Adrenal gland (tissue), 12 donors: ENCODE data around the gene HK2. TPM values are rescaled to one million over a fixed set of nuclear protein-coding genes. Genes with fewer than 3 reads are reported as not detected.

Experiments used
- DNase-seq, 7 donors: peaks; one replicate each; pipeline ENCODE4 v3.0.0-alpha.2; 2019 to 2020
- H3K27ac ChIP-seq, 5 donors: fragments of 200-600 bp; sonication (generic) in 4 of 5; 1 replicate in 3 of 5; 2 replicates in 2 of 5; pipeline versions ENCODE4 v1.5.1 to v1.8.0; 2016 to 2020; ENCODE audit warnings: mild to moderate bottlenecking in 1 of 5
- H3K27me3 ChIP-seq: fragments of 200-600 bp; 2 replicates; pipeline ENCODE4 v1.8.0; 2021
- H3K36me3 ChIP-seq, 2 donors: fragments of 200-600 bp; replicated peaks in 1 of 2; 1 replicate in 1 of 2; 2 replicates in 1 of 2; pipeline versions ENCODE4 v1.5.1 to v1.8.0; 2018 to 2022
- H3K4me1 ChIP-seq, 2 donors: fragments of 200-600 bp; replicated peaks in 1 of 2; 1 replicate in 1 of 2; 2 replicates in 1 of 2; pipeline versions ENCODE4 v1.5.1 to v1.8.0; 2018 to 2021
- H3K4me3 ChIP-seq, 4 donors: fragments of 200-600 bp; sonication (generic) in 3 of 4; one replicate each; pipeline ENCODE4 v1.5.1; 2016 to 2018
- H3K9me3 ChIP-seq, 3 donors: fragments of 200-600 bp; sonication (generic) in 1 of 3; replicated peaks in 1 of 3; 1 replicate in 2 of 3; 2 replicates in 1 of 3; pipeline versions ENCODE4 v1.5.1 to v1.8.0; 2016 to 2021
- POLR2A ChIP-seq, 2 donors: fragments of 450-650 bp; IDR thresholded peaks; one replicate each; pipeline ENCODE4 v1.6.1; 2017; ENCODE audit warnings: antibody characterized with exemption in 2 of 2, mild to moderate bottlenecking in 2 of 2, moderate library complexity in 1 of 2
- whole genome bisulfite sequencing, 4 donors: extraction: QIAGEN DNeasy Blood & Tissue Kit in 2 of 4; methylation state at CpG; one replicate each; pipeline versions ENCODE4 v1.1.5 to v1.1.7; 2013 to 2017; 5-methylcytosine and 5-hydroxymethylcytosine counted together
- intact Hi-C, 2 donors: fragments of 100-400 bp; cut with DNase I; formaldehyde crosslinking; loops; one replicate each; pipeline versions ENCODE4 v1.14.1 to v1.15.0; 2022 to 2023
- polyA plus RNA-seq, 3 donors: library from polyadenylated mRNA; stranded (reverse); fragments of 200-250 nt in 2 of 3; fragments of 350-450 nt in 1 of 3; fragmentation: Illumina TruSeq in 1 of 3; extraction: RNeasy Lipid Tissue Mini Kit (QIAGEN cat#74804) in 1 of 3; gene quantifications; one replicate each; pipeline ENCODE4 v1.2.3, GENCODE V29; 2013 to 2014
- total RNA-seq, 9 donors: library from RNA; depleted of rRNA in 4 of 9; stranded (reverse); fragments of >200 nt in 4 of 9; fragments of 120-200 nt in 1 of 9; fragmentation: NEBNext Ultra II Directional in 1 of 9; extraction: Animal tissue kit (Norgen Biotek cat#: 25700) in 1 of 9; gene quantifications; one replicate each; pipeline versions ENCODE4 v1.1.0 to v1.2.4, GENCODE V29; 2013 to 2023
- TF ChIP-seq, protein P1 (sequence below), 6 experiments: fragments of 450-650 bp in 4 of 6; fragments of 200-600 bp in 2 of 6; sonication (generic) in 1 of 6; IDR thresholded peaks; 1 replicate in 5 of 6; 2 replicates in 1 of 6; pipeline versions ENCODE4 v1.5.1 to v1.8.0; 2016 to 2021; ENCODE audit warnings: antibody characterized with exemption in 6 of 6, mild to moderate bottlenecking in 2 of 6, moderate library complexity in 1 of 6
- donor health status: healthy with polysubstance abuse.
- donor health status: Bipolar disorder and iron deficiency.
- donor health status: DM: yes; HTN: yes; CAD: no.
- donor health status: DM: no; HTN: no; CAD: no.
- donor health status: DM: no; HTN: no; CAD: no.
- donor health status: DM: yes; HTN: yes; CAD: no.

Gene HK2
- total and polyA plus RNA-seq, 12 donors = 1.2 to 11.7 (median 5.0) TPM

- peaks cover 8 to 15% of the 10 kb centered on the region in 2 donors for H3K4me1 ChIP-seq
- no peak overlapping the region for H3K27ac ChIP-seq
- no peaks in the 10 kb centered on the region for H3K27me3 ChIP-seq
- intact Hi-C loops = loop anchor here (5.0 kb wide), 2 partner anchors 34 to 174 kb away; no protein-coding TSS in a partner anchor
- DNase-seq = no peak
- H3K4me3 ChIP-seq = no peak overlapping the region
- 92 to 95% (median 93%) methylated on average over 6 of the region's 6 CpGs for WGBS, 4 donors
- TF ChIP-seq, protein P1, sequence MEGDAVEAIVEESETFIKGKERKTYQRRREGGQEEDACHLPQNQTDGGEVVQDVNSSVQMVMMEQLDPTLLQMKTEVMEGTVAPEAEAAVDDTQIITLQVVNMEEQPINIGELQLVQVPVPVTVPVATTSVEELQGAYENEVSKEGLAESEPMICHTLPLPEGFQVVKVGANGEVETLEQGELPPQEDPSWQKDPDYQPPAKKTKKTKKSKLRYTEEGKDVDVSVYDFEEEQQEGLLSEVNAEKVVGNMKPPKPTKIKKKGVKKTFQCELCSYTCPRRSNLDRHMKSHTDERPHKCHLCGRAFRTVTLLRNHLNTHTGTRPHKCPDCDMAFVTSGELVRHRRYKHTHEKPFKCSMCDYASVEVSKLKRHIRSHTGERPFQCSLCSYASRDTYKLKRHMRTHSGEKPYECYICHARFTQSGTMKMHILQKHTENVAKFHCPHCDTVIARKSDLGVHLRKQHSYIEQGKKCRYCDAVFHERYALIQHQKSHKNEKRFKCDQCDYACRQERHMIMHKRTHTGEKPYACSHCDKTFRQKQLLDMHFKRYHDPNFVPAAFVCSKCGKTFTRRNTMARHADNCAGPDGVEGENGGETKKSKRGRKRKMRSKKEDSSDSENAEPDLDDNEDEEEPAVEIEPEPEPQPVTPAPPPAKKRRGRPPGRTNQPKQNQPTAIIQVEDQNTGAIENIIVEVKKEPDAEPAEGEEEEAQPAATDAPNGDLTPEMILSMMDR (IDR thresholded peaks at IDR 0.05) = no peak
- TF ChIP-seq POLR2A (IDR thresholded peaks at IDR 0.05) = no peak
- H3K9me3 ChIP-seq = no peaks in the 10 kb centered on the region
- no peaks in the 10 kb centered on the region for H3K36me3 ChIP-seq
These were observed 37.5 kb downstream of the HK2 start for GRCh38 chr2:74871414-74871813.

DNA sequence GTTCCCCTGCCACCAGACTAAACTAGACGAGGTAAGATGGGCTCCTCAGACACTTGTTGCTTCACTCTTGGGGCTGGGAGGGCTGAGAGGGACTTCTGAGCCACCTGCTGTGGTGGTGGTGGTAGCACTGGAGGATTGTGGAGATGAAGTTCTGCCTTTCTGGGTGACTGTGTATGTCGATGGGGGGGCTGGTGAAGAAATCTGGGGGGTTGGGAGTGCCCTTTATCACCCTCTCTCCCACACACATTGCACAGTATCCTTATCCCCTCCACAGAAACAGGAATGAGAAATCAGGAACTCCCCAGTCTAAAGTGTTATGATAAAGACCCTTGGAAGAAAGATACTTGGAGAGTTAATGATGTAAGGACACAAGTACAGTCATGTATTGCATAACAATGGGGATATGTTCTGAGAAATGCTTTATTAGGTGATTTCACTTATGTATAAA, 38.5 kb downstream of the HK2 start:
- TF ChIP-seq POLR2A (IDR thresholded peaks at IDR 0.05) = no peak
- TF ChIP-seq, protein P1 (IDR thresholded peaks at IDR 0.05) = no peak

DNA sequence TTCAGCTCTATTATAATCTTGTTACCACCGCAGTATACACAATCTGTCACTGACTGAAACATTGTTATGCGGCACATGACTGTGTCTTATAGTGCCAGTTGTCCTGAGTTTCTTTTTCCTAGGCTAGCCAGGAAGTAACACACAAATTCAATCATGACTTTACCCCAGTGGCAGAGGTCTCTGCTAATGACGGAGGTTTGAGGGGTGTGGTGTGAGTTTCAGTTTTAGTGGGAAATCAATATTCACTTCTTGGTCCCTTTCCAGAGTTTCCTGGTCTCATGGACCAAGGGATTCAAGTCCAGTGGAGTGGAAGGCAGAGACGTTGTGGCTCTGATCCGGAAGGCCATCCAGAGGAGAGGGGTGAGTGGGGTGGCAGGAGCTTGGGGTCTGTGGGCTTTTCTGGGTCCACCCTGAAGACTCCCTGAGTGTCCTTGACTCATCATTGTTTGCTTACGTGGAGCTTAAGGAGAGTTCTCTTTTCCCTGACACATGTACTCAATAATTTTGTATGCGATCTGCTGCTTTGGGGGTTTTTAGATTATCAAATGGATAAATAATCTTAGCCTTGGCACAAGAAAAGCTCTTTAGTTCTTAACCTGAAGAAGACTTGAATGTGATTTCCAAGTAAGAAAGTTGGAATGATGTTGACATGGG, 39.2 kb downstream of the HK2 start:
- 83 to 91% (median 89%) methylated on average over 7 of the region's 7 CpGs for WGBS, 4 donors
- Histone ChIP-seq H3K4me1 (peaks cover 8 to 15% of the 10 kb centered on the region in 2 donors), H3K27ac (no peak overlapping the region), H3K9me3 (no peaks in the 10 kb centered on the region), H3K4me3 (no peak overlapping the region), H3K36me3 (no peaks in the 10 kb centered on the region), H3K27me3 (no peaks in the 10 kb centered on the region)
- DNase-seq = no peak
- TF ChIP-seq, protein P1 (IDR thresholded peaks at IDR 0.05) = no peak
- no peak for TF ChIP-seq POLR2A (IDR thresholded peaks at IDR 0.05)
- intact Hi-C loops = loop anchor here (5.0 kb wide), 2 partner anchors 36 to 176 kb away; no protein-coding TSS in a partner anchor

More for the DNA sequence above, 38.5 kb downstream of the HK2 start:
- H3K36me3 ChIP-seq = no peaks in the 10 kb centered on the region
- intact Hi-C loops = loop anchor here (5.0 kb wide), 2 partner anchors 35 to 175 kb away; no protein-coding TSS in a partner anchor
- H3K4me1 ChIP-seq = peaks cover 8 to 15% of the 10 kb centered on the region in 2 donors
- H3K4me3 ChIP-seq = no peak overlapping the region
- no peaks in the 10 kb centered on the region for H3K27me3 ChIP-seq
- no peaks in the 10 kb centered on the region for H3K9me3 ChIP-seq
- no peak overlapping the region for H3K27ac ChIP-seq
- peak in 1 of 7 donors; percentile 15 for DNase-seq
- 64 to 80% (median 70%) methylated on average over 2 of the region's 2 CpGs for WGBS, 4 donors

DNA sequence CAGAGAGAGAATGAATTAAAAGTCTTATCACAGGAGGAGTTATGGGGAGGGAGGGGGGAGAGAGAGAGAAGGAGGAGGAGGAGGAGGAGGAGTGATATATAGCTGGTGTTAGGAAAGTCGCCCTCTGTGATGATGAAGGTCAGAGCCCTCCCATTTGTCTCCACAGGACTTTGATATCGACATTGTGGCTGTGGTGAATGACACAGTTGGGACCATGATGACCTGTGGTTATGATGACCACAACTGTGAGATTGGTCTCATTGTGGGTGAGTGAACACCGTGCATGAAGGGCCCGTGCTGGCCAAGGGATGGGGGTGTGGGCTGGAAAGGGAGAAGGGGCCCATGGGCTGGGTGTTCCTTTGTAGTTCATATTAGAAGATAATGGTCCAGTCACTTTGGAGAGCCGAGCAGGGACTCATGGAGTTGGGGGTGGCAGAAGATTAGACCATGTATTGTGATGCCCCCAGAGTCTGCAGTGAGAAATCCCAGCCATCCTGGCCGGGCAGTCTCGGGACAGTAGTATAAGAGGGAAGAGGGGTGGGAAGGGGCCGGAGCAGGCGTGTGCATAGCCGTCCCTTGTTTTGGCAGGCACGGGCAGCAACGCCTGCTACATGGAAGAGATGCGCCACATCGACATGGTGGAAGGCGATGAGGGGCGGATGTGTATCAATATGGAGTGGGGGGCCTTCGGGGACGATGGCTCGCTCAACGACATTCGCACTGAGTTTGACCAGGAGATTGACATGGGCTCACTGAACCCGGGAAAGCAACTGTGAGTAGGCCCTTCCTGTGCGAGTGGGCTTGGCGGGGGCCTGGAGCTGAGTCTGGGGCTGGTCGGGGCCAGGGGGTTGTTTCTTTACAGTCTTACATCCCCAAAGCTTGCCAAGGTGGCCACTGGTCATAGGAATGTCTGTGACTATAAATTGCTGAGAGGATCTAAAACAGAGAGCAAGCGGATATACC, 40.0 kb downstream of the HK2 start:
- peak in 1 of 7 donors; percentile 50 for DNase-seq
- Histone ChIP-seq H3K4me3 (no peak overlapping the region), H3K4me1 (peaks cover 4 to 15% of the 10 kb centered on the region in 2 donors), H3K36me3 (no peaks in the 10 kb centered on the region), H3K27ac (peak overlapping the region in 3 of 5 donors; percentile 40 to 66 (median 57)), H3K9me3 (no peaks in the 10 kb centered on the region), H3K27me3 (no peaks in the 10 kb centered on the region)
- TF ChIP-seq POLR2A (IDR thresholded peaks at IDR 0.05) = no peak
- TF ChIP-seq, protein P1 (IDR thresholded peaks at IDR 0.05) = no peak
- intact Hi-C loops = loop anchor here (5.0 kb wide), 2 partner anchors 37 to 177 kb away; no protein-coding TSS in a partner anchor
- 92 to 94% (median 92%) methylated on average over 26 of the region's 26 CpGs for WGBS, 4 donors
